ENCODE measurements around the gene ATP1A3. TPM values are rescaled to one million over a fixed set of nuclear protein-coding genes. Genes with fewer than 3 reads are reported as not detected.
"Not testable (repeated sequence)": the region's sequence is repeated elsewhere in the genome, so short reads cannot be mapped to it uniquely, and the experiment has no call there.

ATP1A3 gene
- not detected in 2 replicates for total RNA-seq (2014; rRNA removed; shearing (Covaris generic); ENCODE audit: low replicate concordance)

- H3K36me3 ChIP-seq, result no peaks in the 10 kb centered on the region
- no peaks in the 10 kb centered on the region for H3K9me3 ChIP-seq
- DNase-seq, result peak; percentile 63
- H3K27me3 ChIP-seq, result peaks cover 43% of the 10 kb centered on the region
- peak within 1 kb of the TSS; percentile 25 for H3K4me3 ChIP-seq
These were observed at the start of gene ATP1A3 for GRCh38 chr19:41993612-41994483. Gene ATP1A3 (minus strand): TSS chr19:41994230. CDS start chr19:41994076, 154 bp downstream.

GRCh38 chr19:42042455-42043170, 48.6 kb upstream of the ATP1A3 start:
- no peak for DNase-seq
- H3K27me3 ChIP-seq, result 0 out of 2 replicates have a peak, but pooled peaks cover 5% of the 10 kb centered on the region
- H3K36me3 ChIP-seq, result no peaks in the 10 kb centered on the region
- no peaks in the 10 kb centered on the region for H3K9me3 ChIP-seq
- no peak overlapping the region for H3K4me3 ChIP-seq

GRCh38 chr19:42040491-42040890, 46.5 kb upstream of the ATP1A3 start:
- H3K27me3 ChIP-seq, H3K4me3 ChIP-seq, H3K36me3 ChIP-seq, DNase-seq, H3K9me3 ChIP-seq: not testable (repeated sequence)

- Histone ChIP-seq H3K36me3 (no peaks in the 10 kb centered on the region), H3K9me3 (no peaks in the 10 kb centered on the region), H3K4me3 (no peak overlapping the region), H3K27me3 (no peaks in the 10 kb centered on the region)
- no peak for DNase-seq
These were observed 46.0 kb upstream of the ATP1A3 start for GRCh38 chr19:42040031-42040430.

GRCh38 chr19:42038666-42039065, 44.6 kb upstream of the ATP1A3 start:
- H3K9me3 ChIP-seq, result no peaks in the 10 kb centered on the region
- DNase-seq, result no peak
- H3K27me3 ChIP-seq, result peaks cover 5% of the 10 kb centered on the region; the same call in 1 of the 2 replicates

GRCh38 chr19:42037649-42038048, 43.6 kb upstream of the ATP1A3 start:
- Histone ChIP-seq H3K36me3 (no peaks in the 10 kb centered on the region), H3K9me3 (no peaks in the 10 kb centered on the region)
- DNase-seq, result no peak

More at GRCh38 chr19:42038666-42039065, 44.6 kb upstream of the ATP1A3 start:
- H3K36me3 ChIP-seq, result no peaks in the 10 kb centered on the region
- H3K4me3 ChIP-seq, result no peak overlapping the region

GRCh38 chr19:42034640-42035391, 40.8 kb upstream of the ATP1A3 start:
- peak overlapping the region; percentile 41 for H3K4me3 ChIP-seq
- peak; percentile 79 for DNase-seq
- H3K9me3 ChIP-seq, H3K27me3 ChIP-seq, H3K36me3 ChIP-seq: not testable (repeated sequence)

More at GRCh38 chr19:42037649-42038048, 43.6 kb upstream of the ATP1A3 start:
- Histone ChIP-seq H3K27me3 (peaks cover 5% of the 10 kb centered on the region; the same call in 1 of the 2 replicates), H3K4me3 (no peak overlapping the region)

GRCh38 chr19:42033413-42033812, 39.4 kb upstream of the ATP1A3 start:
- Histone ChIP-seq H3K36me3 (no peaks in the 10 kb centered on the region), H3K9me3 (no peaks in the 10 kb centered on the region), H3K4me3 (no peak overlapping the region), H3K27me3 (peaks cover 5% of the 10 kb centered on the region; the same call in 1 of the 2 replicates)
- DNase-seq, result no peak

GRCh38 chr19:42032431-42032830, 38.4 kb upstream of the ATP1A3 start:
- peaks cover 5% of the 10 kb centered on the region; the same call in 1 of the 2 replicates for H3K27me3 ChIP-seq
- no peaks in the 10 kb centered on the region for H3K9me3 ChIP-seq
- DNase-seq, result peak; percentile 71
- H3K4me3 ChIP-seq, result no peak overlapping the region
- H3K36me3 ChIP-seq, result no peaks in the 10 kb centered on the region

- no peak overlapping the region for H3K4me3 ChIP-seq
- peaks cover 5% of the 10 kb centered on the region; the same call in 1 of the 2 replicates for H3K27me3 ChIP-seq
- no peaks in the 10 kb centered on the region for H3K36me3 ChIP-seq
- no peaks in the 10 kb centered on the region for H3K9me3 ChIP-seq
- DNase-seq, result peak; percentile 93
These were observed 36.8 kb upstream of the ATP1A3 start for GRCh38 chr19:42030645-42031440.

GRCh38 chr19:42028304-42029216, 34.5 kb upstream of the ATP1A3 start:
- no peak for DNase-seq
- Histone ChIP-seq H3K27me3 (no peaks in the 10 kb centered on the region; the same call in 1 of the 2 replicates), H3K9me3 (no peaks in the 10 kb centered on the region), H3K4me3 (no peak overlapping the region), H3K36me3 (no peaks in the 10 kb centered on the region)

- Histone ChIP-seq H3K36me3 (no peaks in the 10 kb centered on the region), H3K4me3 (no peak overlapping the region), H3K27me3 (no peaks in the 10 kb centered on the region), H3K9me3 (no peaks in the 10 kb centered on the region)
- peak; percentile 90 for DNase-seq
These were observed 30.6 kb upstream of the ATP1A3 start for GRCh38 chr19:42024622-42025111.

GRCh38 chr19:42023943-42024260, 29.9 kb upstream of the ATP1A3 start:
- DNase-seq, result no peak
- H3K27me3 ChIP-seq, result no peaks in the 10 kb centered on the region
- no peaks in the 10 kb centered on the region for H3K36me3 ChIP-seq

GRCh38 chr19:42023121-42023942, 29.3 kb upstream of the ATP1A3 start:
- peak; percentile 65 for DNase-seq
- Histone ChIP-seq H3K4me3 (no peak overlapping the region), H3K36me3 (no peaks in the 10 kb centered on the region), H3K27me3 (no peaks in the 10 kb centered on the region), H3K9me3 (no peaks in the 10 kb centered on the region)

More at GRCh38 chr19:42023943-42024260, 29.9 kb upstream of the ATP1A3 start:
- Histone ChIP-seq H3K4me3 (no peak overlapping the region), H3K9me3 (no peaks in the 10 kb centered on the region)
